Activated CD8-positive, alpha-beta memory T cell treated with anti-CD3 and anti-CD28 coated beads, Interleukin-2, amount 50 U/mL, for 4 hours (primary cell): ENCODE results near the gene LINGO3.

Source experiments
- DNase-seq: peaks from one replicate; pipeline ENCODE4 v3.0.0-alpha.2; 2020

The LINGO3 gene

DNA sequence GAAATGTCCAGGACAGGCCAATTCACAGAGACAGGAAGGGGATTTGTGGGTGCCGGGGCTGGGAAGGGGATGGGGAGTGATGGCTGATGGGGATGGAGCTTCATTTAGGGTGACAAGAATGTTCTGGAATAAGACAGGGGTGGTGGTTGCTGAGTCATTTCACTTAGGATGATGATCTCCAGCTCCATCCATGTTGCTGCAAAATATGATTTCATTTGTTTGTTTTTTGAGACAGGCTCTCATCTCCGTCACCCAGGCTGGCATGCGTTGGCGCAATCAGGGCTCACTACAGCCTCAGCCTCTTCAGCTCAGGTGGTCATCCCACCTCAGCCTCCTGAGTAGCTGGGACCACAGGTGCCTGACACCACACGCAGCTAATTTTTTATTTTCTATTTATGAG lies 48.6 kb downstream of the LINGO3 start:
- DNase-seq: no peak
